GM19455 (cell line): ENCODE data around the gene UGT2B17.
"Not testable (repeated sequence)": the region's sequence is repeated elsewhere in the genome, so short reads cannot be mapped to it uniquely, and the experiment has no call there.

Source experiments
- ATAC-seq: cut with Tn5 transposase; IDR thresholded peaks from one replicate; pipeline ENCODE4 v1.9.1; 2021; ENCODE audit not compliant: unreplicated experiment

The UGT2B17 gene

GRCh38 chr4:68569466-68570121, 6.5 kb downstream of the UGT2B17 start:
- ATAC-seq, result no peak

GRCh38 chr4:68569036-68569435, 7.1 kb downstream of the UGT2B17 start:
- not testable (repeated sequence) for ATAC-seq

GRCh38 chr4:68568535-68568934, 7.6 kb downstream of the UGT2B17 start:
- not testable (repeated sequence) for ATAC-seq

GRCh38 chr4:68566364-68566763, 9.8 kb downstream of the UGT2B17 start:
- not testable (repeated sequence) for ATAC-seq

- not testable (repeated sequence) for ATAC-seq
Observed at GRCh38 chr4:68565082-68565481, 11.0 kb downstream of the UGT2B17 start.

- not testable (repeated sequence) for ATAC-seq
Observed at GRCh38 chr4:68560364-68561070, 15.6 kb downstream of the UGT2B17 start.

- ATAC-seq, result not testable (repeated sequence)
Observed at GRCh38 chr4:68553830-68554229, 22.3 kb downstream of the UGT2B17 start.

- ATAC-seq, result not testable (repeated sequence)
Observed at GRCh38 chr4:68552818-68553811, 23.0 kb downstream of the UGT2B17 start.

GRCh38 chr4:68542742-68543141, 33.4 kb downstream of the UGT2B17 start:
- ATAC-seq, result not testable (repeated sequence)

- no peak for ATAC-seq
Observed at GRCh38 chr4:68536375-68536774, 39.7 kb downstream of the UGT2B17 start.

- ATAC-seq, result no peak
Observed at GRCh38 chr4:68535974-68536373, 40.1 kb downstream of the UGT2B17 start.

- ATAC-seq, result not testable (repeated sequence)
Observed at GRCh38 chr4:68522232-68522631, 53.9 kb downstream of the UGT2B17 start.

GRCh38 chr4:68520985-68521384, 55.1 kb downstream of the UGT2B17 start:
- ATAC-seq, result no peak

- no peak for ATAC-seq
Observed at GRCh38 chr4:68518889-68519288, 57.2 kb downstream of the UGT2B17 start.

- ATAC-seq, result not testable (repeated sequence)
Observed at GRCh38 chr4:68505452-68505851, 70.7 kb downstream of the UGT2B17 start.

- not testable (repeated sequence) for ATAC-seq
Observed at GRCh38 chr4:68504836-68505235, 71.3 kb downstream of the UGT2B17 start.

- ATAC-seq, result not testable (repeated sequence)
Observed at GRCh38 chr4:68503462-68503861, 72.7 kb downstream of the UGT2B17 start.

- ATAC-seq, result no peak
Observed at GRCh38 chr4:68499021-68499420, 77.1 kb downstream of the UGT2B17 start.

GRCh38 chr4:68498413-68499007, 77.6 kb downstream of the UGT2B17 start:
- peak; percentile 97 for ATAC-seq

- ATAC-seq, result no peak
Observed at GRCh38 chr4:68494688-68495087, 81.4 kb downstream of the UGT2B17 start.
